HG03558 (cell line): ENCODE data around the gene MYT1.

Experiments used
- ATAC-seq: cut with Tn5 transposase; IDR thresholded peaks from one replicate; pipeline ENCODE4 v1.9.1; 2021; ENCODE audit warnings: moderate number of reproducible peaks; ENCODE audit not compliant: unreplicated experiment; ENCODE audit errors: extremely low read depth

The MYT1 gene

GRCh38 chr20:64211874-64212658 lies 47.8 kb downstream of the MYT1 start:
- no peak for ATAC-seq

DNA sequence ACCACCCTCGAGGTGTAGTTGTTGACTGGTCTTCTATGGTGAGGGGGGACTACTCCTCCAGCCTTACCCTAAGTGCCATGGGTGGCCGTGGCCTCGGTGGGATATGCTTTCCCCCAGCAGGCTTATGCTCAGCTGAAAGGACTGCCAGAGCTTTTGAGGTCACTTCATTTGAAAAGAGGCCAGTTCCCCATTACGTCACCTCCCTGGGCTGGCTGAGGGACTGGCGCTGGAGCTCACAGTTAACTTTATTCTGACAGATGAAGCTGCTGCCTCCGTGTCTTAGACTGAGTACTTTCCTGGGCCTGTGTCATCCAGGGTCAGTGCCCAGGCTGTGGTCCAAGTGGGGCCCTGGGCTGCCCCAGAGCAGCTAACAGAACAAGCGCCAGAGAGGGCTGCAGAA lies 48.5 kb downstream of the MYT1 start:
- no peak for ATAC-seq

GRCh38 chr20:64214113-64214512 lies 49.9 kb downstream of the MYT1 start:
- ATAC-seq: no peak

DNA sequence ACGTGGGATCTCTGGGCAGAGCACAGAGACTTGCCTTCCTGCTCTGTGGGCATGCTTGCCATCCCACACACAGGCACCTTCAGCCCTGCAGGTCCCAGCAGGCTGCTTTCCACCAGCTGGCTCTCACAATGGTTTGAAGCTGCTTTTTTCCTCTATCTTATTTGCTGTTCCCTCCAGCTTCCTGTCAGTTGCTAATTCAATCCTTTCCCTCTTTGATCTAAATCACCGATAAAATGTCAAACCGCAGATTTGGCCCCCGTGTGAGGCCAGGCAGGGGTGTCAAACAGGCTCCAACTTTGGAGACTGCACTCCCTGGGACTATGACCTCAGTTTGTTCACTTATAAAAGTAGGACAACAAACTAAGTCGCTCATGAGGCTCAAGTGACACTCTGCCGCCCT lies 50.7 kb downstream of the MYT1 start:
- no peak for ATAC-seq

- ATAC-seq: no peak
Observed at GRCh38 chr20:64216036-64216435, 51.8 kb downstream of the MYT1 start.

DNA sequence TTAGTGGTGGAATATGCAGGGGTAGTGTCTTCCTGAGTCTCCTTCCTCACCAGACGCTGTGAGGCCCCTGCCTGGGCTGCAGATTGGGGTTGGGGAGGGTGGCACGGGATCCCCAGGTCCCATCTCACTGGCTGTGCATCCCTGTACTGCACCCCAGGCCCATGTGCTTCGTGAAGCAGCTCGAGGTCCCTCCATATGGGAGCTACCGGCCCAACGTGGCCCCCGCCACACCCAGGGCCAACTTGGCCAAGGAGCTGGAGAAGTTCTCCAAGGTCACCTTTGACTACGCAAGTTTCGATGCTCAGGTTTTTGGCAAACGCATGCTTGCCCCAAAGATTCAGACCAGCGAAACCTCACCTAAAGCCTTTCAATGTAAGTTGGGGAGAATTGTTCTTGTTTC lies 52.7 kb downstream of the MYT1 start:
- ATAC-seq: no peak

DNA sequence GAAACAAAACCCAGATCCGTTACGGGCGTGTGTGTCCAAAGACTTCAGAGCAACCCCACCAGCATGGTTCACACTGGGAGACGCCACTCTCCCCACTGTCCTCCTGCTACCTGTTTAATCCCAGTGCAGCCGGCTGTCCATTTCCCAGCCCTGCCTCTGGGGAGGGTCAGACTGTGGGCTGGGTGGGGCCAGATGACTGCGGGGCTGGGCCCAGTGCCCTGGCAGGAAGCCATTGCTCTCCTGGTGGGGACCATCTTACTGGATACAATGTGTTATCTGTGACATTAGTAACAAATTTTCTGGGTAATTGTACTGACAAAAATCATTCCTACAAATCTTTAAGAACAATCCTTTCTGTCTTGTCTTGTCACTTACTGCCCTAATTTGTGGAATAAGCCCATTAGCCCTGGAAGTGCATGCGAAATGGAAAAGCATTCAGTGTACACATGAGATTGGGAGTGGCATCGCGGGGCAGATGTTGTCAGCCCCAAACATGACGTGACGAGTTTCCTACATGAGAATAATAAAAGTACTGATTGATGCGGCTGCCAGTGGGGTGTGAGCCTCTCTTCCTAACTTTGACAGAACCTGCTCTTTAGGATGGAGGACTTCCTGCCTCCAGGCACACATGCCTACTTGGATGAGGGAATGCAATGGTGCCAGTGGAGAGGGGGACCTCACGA lies 53.4 kb downstream of the MYT1 start:
- ATAC-seq: no peak

DNA sequence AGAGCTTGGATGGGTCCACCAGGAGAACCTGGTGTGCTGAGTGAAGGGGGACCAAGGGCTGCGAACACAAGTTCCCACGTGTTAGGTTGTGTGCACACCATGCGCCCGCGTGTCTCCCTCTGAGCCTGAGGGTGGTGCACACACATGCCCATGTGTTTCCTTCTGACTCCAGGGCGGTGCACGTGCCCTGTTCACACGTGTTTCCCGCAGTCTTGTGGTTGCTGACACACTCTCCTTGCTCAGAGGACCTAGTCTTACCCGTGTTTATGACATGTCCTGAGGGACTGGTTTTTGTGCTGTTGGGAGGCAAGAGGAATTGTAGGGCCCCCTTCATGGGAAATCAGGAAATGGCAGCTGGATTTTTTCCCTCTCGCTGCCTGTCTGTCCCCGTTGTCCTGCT lies 55.0 kb downstream of the MYT1 start:
- ATAC-seq: no peak

- no peak for ATAC-seq
Observed at GRCh38 chr20:64219730-64220129, 55.5 kb downstream of the MYT1 start.

- no peak for ATAC-seq
Observed at GRCh38 chr20:64220420-64220819, 56.2 kb downstream of the MYT1 start.

DNA sequence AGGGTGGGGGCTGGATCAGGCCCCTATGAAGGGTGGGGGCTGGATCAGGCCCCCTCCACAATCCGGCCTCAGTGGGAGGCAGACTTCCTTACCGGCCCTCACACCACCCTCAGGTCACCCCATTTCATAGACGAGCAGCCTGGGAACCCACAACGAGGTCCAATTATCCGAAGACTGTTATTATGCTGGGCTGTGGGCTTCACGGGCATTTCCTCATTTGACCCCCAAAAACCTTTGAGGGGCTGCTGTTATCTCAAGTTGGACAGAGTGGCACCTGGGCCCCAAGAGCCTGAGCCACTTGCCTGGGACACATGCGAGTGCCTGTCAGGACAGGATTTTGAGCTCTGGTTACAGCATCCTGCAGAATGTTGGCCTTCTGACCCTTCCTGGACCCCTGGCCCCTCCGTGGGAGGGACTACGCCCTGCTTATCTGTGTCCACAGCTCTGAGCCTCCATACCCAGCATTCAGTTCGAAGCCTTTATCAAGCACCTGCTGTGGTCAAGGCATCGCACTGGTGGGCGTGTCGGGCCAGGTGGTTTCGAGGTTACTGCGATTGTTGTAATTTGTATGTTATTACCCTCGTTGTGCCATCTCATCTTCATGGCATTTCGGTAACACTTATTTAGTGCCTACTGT lies 56.8 kb downstream of the MYT1 start:
- ATAC-seq: no peak

GRCh38 chr20:64222291-64222735 lies 58.1 kb downstream of the MYT1 start:
- ATAC-seq: no peak

DNA sequence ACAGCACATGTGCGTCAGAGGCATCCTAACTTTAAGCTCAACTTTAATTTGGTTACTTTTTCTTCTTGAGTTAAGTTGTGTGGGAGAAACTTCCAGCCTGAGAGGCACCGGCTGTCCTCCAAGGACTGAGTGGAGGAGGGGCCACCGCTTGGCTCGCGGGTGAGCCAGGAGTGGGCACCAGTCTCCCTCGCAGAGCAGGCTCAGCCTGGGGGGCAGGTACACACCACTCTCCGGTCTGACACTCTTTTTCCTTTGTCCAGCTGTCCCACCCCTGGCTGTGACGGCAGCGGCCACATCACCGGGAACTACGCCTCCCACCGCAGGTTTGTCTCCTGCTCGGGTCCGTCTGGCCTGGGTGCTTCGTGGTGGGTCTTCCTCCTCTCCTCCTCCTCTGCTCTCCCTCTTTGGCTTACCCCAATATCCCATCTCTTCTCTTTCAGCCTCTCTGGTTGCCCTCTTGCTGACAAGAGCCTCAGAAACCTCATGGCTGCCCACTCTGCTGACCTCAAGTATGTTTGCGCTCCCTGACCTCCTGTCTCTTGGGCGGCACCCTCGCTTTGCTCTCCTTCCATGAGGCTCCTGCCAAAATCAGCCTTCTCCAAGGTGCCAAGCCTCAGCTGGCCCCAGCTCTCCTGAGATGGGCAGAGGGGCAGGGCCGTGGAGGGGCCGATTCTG lies 58.7 kb downstream of the MYT1 start:
- no peak for ATAC-seq

- ATAC-seq: no peak
Observed at GRCh38 chr20:64223526-64224067, 59.3 kb downstream of the MYT1 start.

DNA sequence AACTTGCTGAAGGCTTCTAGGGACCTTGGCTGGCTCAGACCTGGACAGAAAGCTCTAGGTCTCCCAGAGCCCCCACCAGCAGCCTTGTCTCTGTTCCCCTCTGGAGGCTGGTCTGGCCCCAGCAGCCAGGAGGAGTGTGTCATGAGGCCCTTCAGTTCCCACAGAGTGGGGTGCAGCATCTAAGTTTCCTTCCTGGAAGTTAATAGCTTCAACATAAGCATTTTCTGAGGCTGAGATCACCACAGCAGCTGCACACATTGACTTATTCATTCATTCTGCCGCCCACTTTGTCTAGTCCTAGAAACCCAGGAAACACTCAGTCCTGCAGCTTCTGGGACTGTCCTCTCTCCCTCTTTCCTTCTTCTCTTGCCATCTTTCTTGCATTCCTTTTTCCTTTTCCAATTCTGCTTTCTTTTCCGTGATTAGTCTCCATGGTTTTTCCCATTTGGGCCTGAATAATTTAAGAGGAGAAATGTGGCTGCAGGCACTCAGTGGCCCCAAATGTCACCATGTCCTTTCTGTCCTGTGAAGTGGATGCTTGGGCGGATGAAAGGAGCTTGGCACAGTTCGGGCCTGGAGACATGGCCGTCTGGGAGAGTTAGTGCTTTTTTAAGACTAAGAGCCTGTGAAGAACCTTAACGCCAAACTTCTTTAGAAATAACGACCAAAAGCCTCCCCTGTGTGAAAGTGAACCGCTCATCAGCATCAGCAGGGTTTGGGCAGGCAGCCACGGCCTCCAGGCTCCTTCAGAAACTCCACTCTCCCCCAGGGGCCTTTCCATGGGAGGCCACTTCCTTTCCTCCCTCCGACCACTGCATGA lies 60.3 kb downstream of the MYT1 start:
- ATAC-seq: no peak

DNA sequence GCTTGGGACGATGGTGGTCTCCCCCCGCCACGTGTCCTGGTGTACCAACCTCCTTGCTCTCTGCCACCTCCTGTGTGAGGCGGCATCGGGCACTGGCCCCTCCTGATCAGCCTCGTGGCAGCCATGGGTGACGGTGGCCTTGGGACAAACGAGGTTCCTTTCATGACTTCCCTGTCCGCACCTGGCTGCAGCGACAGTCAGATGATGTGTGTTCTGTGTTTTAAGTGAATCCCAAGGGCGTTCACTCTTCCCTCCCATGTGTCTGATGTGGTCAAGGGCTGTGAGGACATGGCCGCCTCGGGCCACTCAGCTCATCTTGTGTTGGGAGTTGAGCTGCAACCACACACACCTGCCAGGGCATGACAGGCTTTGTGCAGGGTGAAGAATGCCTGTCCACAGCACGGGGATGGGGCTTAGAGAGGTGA lies 60.9 kb downstream of the MYT1 start:
- ATAC-seq: no peak

GRCh38 chr20:64225828-64226598 lies 61.8 kb downstream of the MYT1 start:
- no peak for ATAC-seq

GRCh38 chr20:64226686-64227580 lies 62.7 kb downstream of the MYT1 start:
- no peak for ATAC-seq
